SIG-M5 treated with dmso at 0.1 percent for 504 hours (cell line): ENCODE data around the gene LCN2.
"Not testable (repeated sequence)": the region's sequence is repeated elsewhere in the genome, so short reads cannot be mapped to it uniquely, and the experiment has no call there.

Experiments used
- DNase-seq: peaks from one replicate; lab custom pipeline; 2025; ENCODE audit not compliant: unreplicated experiment; lab: John Stamatoyannopoulos, UW

Gene LCN2

DNA sequence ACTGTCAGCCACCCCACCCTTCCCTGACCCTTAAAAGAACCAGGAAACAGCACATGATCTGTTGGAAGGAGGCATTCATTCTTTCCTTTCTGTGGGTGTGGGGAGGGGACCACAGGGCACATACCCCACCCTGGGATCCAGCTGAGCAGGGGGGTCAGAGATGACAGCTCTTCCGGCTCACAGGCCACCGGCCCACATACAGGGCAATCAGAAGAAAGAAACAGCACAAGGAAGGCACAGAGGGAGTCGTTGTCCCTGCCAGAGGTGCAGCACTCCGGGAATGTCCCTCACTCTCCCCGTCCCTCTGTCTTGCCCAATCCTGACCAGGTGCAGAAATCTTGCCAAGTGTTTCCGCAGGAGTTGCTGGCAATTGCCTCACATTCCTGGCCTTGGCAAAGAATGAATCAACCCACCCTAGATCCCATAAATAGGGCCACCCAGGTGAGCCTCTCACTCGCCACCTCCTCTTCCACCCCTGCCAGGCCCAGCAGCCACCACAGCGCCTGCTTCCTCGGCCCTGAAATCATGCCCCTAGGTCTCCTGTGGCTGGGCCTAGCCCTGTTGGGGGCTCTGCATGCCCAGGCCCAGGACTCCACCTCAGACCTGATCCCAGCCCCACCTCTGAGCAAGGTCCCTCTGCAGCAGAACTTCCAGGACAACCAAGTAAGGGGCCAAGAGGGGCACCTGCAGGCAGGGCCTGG lies at the start of gene LCN2:
Gene LCN2, plus strand, starts transcription at position 453 of the 701 bp plus-strand sequence. Its CDS starts 73 bp downstream, at position 526.
- DNase-seq = no peak

DNA sequence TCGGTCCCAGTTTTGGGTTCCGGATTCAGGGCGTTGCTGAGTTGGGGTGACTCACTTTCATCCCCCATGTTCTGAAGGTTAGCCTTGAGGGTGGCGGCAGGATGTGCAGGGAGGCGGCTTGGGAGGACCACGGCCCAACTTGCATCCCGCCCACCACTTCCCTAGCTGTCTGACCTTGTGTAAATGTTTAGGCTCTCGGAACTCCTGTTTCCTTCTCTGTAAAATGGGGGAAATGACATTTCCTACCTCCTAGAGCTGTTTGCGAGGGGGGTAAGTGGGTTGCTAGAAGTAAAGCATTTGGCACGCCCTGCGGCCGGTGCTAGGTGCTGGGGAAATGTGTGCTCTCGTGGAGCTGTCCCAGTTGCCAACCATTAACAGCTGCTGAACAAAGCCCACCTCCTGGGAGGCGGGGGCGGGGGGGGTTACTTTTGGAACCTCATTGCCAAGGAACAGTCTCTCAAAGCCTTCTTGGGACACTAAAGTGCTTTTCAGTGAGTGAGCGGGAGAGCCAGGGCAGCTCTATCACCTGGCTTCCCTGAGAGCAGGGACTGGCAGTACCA lies 49.2 kb upstream of the LCN2 start:
- DNase-seq = no peak

DNA sequence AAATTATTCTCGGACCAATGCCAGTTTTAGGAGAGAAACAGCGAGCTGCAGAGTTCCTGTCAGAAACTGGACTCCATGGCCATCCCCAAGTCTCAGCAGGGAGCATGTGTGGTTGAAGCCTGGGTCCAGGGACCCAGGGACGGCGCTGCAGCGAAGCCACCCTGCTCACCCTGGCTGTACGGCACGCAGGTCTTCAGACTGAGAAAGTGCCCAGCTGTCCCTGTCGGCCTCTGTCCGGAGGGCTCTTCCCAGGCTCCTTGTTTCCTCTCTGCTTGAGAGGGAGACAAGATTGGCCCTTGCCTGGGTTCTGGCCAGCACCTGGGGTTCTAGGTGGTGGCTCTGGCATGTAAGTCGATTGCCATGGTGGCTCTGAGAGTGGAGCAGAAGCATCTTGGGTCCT lies 48.7 kb upstream of the LCN2 start:
- no peak for DNase-seq

DNA sequence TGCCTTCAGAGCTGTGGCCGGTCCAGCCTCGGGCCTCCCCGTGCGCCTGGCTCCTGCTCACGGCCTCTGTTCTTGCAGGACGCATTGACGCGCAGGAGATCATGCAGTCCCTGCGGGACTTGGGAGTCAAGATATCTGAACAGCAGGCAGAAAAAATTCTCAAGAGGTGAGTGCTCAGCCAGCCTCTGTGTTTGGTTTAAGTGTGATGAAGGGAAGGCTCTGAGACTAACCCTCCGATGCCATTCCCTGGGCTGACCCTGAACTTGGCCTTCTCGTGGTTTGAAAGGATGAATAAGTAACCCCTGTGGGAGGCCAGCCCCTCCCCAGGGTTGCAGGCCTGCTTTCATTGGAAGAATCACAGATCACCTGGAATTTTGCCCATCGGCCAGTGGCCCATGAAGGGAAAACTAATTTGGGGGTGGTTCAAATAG lies 48.0 kb upstream of the LCN2 start:
- DNase-seq = no peak

DNA sequence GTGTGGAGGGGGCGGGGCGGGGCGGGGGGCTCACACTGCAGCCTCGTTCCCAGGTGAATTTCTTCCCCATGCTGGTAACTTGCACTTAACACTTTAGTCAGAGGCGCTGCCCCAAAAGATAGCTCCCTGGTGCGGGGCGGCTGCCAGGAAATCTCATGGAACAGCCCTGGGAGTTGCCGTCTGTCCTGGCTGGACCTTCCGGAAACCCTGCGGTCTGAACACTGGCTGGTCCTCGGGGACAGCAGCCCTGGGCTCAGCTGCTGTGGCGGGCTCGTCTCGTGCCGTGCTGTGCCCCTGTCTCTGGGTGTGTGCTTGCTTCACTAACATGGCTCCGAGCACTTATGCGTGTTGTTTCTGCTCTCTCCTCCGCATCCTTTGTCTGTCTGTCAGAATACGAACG lies 47.6 kb upstream of the LCN2 start:
- DNase-seq = no peak

DNA sequence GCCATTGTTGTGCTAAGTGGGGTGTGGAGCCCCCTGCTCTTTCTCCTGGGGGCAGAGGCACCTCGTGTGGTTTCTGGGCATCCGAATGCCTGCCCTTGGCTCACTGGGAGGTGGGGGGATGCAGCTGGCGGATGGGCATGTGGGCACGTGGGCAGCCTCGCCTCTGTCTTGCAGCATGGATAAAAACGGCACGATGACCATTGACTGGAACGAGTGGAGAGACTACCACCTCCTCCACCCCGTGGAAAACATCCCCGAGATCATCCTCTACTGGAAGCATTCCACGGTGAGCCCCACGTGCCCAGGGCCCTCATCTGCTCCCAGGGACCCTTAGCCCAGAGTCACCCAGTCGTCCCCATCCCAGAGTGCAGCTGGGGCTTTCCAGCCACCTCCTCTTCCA lies 47.1 kb upstream of the LCN2 start:
- DNase-seq = no peak

DNA sequence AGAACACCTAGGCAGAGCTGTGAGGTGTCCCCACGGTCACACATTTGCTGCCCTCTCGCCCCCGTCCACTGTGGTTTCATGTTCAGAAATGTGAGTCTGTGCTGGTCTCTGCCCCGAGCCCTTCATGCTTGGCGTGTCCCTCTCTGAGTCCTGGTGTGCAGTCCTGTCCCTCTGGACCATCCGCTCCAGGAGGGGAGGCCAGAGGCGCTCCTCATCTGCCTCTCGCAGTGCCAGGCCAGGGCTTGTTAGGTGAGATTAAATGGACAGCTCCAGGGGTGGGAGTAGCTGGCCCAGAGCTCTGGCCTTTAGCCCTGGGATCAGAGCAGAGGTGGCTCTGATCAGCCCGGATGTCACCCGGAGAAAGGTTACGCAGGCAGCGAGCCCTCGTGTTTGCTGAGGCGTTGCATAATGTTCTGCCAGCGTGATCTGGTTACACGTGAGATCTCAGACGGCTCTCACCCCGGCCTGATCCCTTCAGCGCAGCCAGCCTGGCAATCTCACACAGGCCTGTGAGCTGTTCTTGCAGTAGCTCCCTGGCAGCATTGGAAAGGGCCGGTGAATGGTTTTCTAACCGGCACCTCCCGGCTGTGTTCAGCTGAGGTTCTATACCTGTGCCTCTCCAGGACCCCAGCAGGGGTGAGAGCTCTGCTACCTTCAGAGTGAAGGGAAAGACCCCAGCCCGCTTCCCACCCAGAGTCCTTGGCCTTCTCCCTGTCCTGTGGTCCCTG lies 46.2 kb upstream of the LCN2 start:
- DNase-seq = no peak

DNA sequence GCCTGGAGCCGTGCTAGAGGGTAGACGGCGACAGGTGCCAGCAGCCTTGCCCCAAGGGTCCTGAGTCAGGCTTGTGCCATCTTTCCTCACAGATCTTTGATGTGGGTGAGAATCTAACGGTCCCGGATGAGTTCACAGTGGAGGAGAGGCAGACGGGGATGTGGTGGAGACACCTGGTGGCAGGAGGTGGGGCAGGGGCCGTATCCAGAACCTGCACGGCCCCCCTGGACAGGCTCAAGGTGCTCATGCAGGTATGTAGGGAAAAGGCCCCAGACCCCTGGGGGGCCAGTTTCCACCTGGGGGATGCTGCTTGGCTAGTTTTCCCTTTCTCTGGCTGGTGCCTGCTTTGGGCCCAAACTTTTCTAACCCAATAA lies 45.7 kb upstream of the LCN2 start:
- DNase-seq = no peak

DNA sequence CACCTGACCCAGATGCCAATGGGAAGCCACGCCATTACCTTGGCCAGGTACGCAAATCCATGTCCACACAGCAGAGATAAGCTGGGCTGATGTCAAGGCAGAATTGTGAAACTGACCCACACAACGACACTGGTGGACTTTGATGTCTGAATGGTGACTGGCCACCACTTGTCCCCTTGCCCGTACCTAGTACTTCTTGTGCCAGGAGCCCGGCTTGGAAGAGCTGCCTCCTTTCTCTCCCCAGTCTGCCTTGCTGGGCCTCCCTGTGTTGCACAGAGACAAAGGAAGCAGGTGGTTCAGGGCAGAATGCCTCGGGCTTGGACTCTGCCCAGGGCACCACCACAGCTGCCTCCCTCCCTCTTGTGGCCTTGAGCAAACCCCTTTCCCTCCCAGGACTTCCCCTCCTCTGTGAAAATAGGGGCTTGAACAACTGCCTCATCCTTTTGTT lies 45.1 kb upstream of the LCN2 start:
- no peak for DNase-seq

DNA sequence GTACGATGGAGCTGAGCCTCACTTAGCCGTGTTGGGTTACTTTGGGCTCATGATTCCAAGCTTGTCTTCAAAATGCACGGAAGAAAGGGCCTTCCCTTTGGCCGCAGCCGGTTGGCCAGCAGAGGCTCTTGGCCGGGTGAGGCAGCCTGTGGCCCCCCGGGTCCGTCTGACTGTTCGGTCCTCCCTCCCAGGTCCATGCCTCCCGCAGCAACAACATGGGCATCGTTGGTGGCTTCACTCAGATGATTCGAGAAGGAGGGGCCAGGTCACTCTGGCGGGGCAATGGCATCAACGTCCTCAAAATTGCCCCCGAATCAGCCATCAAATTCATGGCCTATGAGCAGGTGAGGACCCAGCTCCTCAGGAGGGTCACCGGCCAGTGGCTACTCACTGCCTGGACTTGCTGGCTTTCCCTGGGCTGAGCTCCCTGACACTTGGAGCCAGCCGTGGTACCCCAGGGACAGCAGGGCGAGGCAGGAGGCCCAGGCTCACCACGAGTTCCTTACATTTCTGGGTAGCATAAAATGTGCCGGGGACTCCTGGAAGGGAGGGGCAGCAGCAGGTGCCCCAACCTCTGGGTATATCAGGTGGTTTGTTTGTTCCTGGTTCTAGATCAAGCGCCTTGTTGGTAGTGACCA lies 43.6 kb upstream of the LCN2 start:
- no peak for DNase-seq

DNA sequence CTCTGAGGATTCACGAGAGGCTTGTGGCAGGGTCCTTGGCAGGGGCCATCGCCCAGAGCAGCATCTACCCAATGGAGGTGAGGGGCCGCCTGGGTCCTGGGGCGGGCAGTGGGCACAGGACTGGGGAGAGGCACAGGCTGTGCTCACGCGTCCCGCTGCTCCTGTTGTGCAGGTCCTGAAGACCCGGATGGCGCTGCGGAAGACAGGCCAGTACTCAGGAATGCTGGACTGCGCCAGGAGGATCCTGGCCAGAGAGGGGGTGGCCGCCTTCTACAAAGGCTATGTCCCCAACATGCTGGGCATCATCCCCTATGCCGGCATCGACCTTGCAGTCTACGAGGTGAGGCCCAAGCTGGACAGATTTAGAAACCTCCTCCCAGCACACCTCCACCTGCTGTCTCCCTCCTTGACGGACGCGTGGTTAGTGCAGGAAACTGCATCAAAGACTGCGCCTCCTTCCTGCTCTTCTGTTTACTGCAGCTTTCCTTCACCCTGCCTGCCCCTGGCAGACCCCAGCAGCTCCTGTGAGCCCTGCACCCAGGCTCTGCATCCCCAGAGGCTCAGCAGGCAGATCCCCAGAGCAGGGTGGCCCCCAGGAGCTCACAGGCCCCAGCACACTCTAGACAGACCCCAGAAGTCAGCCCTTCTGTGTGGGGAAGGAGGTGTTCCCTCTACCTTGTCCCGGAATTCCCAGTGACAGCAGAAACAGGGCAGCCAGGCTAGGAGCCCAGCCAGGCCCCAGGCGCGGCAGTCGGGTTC lies 42.9 kb upstream of the LCN2 start:
- no peak for DNase-seq

DNA sequence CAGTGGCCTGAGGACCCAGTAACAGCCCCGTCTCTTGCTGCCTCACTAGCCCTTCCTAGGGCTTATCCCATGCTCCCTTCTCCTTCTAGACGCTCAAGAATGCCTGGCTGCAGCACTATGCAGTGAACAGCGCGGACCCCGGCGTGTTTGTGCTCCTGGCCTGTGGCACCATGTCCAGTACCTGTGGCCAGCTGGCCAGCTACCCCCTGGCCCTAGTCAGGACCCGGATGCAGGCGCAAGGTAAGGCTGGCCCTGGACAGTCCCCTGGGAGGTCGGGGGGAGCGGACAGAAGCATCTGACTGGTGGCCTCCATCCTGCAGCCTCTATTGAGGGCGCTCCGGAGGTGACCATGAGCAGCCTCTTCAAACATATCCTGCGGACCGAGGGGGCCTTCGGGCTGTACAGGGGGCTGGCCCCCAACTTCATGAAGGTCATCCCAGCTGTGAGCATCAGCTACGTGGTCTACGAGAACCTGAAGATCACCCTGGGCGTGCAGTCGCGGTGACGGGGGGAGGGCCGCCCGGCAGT lies 42.2 kb upstream of the LCN2 start:
- DNase-seq = no peak

DNA sequence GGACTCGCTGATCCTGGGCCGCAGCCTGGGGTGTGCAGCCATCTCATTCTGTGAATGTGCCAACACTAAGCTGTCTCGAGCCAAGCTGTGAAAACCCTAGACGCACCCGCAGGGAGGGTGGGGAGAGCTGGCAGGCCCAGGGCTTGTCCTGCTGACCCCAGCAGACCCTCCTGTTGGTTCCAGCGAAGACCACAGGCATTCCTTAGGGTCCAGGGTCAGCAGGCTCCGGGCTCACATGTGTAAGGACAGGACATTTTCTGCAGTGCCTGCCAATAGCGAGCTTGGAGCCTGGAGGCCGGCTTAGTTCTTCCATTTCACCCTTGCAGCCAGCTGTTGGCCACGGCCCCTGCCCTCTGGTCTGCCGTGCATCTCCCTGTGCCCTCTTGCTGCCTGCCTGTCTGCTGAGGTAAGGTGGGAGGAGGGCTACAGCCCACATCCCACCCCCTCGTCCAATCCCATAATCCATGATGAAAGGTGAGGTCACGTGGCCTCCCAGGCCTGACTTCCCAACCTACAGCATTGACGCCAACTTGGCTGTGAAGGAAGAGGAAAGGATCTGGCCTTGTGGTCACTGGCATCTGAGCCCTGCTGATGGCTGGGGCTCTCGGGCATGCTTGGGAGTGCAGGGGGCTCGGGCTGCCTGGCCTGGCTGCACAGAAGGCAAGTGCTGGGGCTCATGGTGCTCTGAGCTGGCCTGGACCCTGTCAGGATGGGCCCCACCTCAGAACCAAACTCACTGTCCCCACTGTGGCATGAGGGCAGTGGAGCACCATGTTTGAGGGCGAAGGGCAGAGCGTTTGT lies 41.6 kb upstream of the LCN2 start:
- DNase-seq = no peak

DNA sequence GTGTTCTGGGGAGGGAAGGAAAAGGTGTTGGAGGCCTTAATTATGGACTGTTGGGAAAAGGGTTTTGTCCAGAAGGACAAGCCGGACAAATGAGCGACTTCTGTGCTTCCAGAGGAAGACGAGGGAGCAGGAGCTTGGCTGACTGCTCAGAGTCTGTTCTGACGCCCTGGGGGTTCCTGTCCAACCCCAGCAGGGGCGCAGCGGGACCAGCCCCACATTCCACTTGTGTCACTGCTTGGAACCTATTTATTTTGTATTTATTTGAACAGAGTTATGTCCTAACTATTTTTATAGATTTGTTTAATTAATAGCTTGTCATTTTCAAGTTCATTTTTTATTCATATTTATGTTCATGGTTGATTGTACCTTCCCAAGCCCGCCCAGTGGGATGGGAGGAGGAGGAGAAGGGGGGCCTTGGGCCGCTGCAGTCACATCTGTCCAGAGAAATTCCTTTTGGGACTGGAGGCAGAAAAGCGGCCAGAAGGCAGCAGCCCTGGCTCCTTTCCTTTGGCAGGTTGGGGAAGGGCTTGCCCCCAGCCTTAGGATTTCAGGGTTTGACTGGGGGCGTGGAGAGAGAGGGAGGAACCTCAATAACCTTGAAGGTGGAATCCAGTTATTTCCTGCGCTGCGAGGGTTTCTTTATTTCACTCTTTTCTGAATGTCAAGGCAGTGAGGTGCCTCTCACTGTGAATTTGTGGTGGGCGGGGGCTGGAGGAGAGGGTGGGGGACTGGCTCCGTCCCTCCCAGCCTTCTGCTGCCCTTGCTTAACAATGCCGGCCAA lies 40.8 kb upstream of the LCN2 start:
- no peak for DNase-seq

DNA sequence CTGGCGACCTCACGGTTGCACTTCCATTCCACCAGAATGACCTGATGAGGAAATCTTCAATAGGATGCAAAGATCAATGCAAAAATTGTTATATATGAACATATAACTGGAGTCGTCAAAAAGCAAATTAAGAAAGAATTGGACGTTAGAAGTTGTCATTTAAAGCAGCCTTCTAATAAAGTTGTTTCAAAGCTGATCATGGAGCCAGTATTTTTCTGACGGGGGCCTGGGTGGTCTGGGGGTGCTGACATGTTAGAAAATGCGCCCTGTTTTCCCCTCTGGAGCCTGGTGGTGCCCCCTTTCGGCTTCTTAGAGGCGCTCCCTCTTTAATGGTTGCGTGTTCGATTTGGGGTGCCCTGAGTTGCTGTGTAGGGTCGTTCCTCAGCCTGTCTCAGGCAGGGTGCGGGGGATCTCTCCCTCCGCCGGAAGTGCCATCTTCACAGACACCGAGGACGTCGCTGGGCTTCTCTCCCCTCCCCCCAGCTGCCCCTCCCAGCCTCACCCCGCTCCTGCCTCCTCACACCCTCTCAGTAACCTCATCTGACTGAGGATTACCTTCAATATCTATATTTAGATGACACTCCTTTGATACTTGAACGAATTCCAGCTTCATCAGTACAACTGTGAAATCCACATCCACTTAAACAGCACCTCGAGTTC lies 40.1 kb upstream of the LCN2 start:
- DNase-seq = no peak

DNA sequence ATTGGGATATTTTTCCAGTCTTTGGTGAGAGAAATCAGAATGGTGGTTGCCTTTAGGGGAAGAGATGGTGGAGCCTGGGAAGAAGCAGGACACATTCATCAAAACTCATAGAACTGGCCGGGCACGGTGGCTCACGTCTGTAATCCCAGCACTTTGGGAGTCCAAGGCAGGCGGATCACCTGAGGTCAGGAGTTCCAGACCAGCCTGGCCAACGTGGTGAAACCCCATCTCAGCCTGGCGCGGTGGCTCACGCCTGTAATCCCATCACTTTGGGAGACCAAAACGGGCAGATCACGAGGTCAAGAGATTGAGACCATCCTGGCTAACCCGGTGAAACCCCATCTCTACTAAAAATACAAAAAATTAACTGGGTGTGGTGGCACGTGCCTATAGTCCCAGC lies 37.5 kb upstream of the LCN2 start:
- DNase-seq = not testable (repeated sequence)

DNA sequence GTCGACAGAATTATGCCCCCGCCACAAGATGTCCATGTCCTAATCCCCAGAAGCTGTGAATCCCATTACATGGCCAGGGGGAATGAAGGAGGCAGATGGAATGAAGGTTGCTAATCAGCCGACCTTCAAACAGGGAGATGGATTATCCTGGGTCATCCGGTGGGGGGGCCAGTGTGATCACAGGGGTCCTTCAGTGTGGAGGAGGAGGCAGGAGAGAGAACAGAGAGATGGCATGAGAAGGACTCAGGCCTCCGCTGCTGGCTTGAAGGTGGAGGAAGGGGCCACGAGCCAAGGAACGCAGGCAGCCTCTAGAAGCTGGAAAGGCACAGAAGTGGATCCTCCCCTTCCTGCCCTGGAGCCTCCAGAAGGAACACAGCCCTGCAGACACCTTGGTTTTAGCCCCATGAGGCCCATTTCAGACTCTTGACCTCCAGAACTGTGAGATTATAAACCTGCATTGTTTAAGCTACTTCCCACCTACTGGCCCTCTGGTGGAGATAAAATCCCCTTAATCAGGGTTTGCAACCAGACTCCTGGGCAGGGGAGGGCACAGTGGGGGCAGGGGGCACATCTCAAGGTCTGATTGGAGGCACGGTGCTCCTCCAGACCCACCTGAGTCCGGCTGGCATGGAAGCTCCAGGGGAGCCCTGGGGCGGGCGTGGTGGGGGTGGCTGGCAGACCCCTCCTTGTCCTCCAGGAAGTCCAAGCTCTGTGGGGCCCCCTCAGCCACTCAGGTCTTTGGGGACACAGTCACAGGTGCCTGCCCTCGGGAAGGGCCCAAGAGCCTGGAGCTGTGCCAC lies 35.5 kb upstream of the LCN2 start:
- DNase-seq = no peak
